ENCODE measurements around the gene NTRK3.

GRCh38 chr15:88299497-88299896 lies 43.0 kb upstream of the NTRK3 start:
- TF ChIP-seq CTCF (IDR thresholded peaks at IDR 0.05; ENCODE audit: insufficient read depth, low read length) (no peak), POLR2AphosphoS5 (IDR thresholded peaks at IDR 0.05; ENCODE audit: low read depth) (no peak), GABPA (IDR thresholded peaks at IDR 0.05; ENCODE audit: low read depth) (no peak)
- TF ChIP-seq, protein P1, sequence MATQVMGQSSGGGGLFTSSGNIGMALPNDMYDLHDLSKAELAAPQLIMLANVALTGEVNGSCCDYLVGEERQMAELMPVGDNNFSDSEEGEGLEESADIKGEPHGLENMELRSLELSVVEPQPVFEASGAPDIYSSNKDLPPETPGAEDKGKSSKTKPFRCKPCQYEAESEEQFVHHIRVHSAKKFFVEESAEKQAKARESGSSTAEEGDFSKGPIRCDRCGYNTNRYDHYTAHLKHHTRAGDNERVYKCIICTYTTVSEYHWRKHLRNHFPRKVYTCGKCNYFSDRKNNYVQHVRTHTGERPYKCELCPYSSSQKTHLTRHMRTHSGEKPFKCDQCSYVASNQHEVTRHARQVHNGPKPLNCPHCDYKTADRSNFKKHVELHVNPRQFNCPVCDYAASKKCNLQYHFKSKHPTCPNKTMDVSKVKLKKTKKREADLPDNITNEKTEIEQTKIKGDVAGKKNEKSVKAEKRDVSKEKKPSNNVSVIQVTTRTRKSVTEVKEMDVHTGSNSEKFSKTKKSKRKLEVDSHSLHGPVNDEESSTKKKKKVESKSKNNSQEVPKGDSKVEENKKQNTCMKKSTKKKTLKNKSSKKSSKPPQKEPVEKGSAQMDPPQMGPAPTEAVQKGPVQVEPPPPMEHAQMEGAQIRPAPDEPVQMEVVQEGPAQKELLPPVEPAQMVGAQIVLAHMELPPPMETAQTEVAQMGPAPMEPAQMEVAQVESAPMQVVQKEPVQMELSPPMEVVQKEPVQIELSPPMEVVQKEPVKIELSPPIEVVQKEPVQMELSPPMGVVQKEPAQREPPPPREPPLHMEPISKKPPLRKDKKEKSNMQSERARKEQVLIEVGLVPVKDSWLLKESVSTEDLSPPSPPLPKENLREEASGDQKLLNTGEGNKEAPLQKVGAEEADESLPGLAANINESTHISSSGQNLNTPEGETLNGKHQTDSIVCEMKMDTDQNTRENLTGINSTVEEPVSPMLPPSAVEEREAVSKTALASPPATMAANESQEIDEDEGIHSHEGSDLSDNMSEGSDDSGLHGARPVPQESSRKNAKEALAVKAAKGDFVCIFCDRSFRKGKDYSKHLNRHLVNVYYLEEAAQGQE (IDR thresholded peaks at IDR 0.05; ENCODE audit: insufficient replicate concordance, low read depth), result no peak
